ENCODE measurements around the gene STRADA.

STRADA gene

GRCh38 chr17:63672856-63673255 is 68.7 kb downstream of the STRADA start:
- H3K27me3 ChIP-seq (ENCODE audit: insufficient read depth, poor library complexity, severe bottlenecking), result no peaks in the 10 kb centered on the region
- TF ChIP-seq SPI1 (IDR thresholded peaks at IDR 0.05; ENCODE audit: borderline replicate concordance, low read depth), result no peak
- no peak for TF ChIP-seq REST (IDR thresholded peaks at IDR 0.05; ENCODE audit: insufficient replicate concordance, low read depth)
- no peak for TF ChIP-seq GABPA (IDR thresholded peaks at IDR 0.05; ENCODE audit: low read depth)
- TF ChIP-seq POLR2AphosphoS5 (IDR thresholded peaks at IDR 0.05; ENCODE audit: low read depth), result no peak
- TF ChIP-seq, protein P1, sequence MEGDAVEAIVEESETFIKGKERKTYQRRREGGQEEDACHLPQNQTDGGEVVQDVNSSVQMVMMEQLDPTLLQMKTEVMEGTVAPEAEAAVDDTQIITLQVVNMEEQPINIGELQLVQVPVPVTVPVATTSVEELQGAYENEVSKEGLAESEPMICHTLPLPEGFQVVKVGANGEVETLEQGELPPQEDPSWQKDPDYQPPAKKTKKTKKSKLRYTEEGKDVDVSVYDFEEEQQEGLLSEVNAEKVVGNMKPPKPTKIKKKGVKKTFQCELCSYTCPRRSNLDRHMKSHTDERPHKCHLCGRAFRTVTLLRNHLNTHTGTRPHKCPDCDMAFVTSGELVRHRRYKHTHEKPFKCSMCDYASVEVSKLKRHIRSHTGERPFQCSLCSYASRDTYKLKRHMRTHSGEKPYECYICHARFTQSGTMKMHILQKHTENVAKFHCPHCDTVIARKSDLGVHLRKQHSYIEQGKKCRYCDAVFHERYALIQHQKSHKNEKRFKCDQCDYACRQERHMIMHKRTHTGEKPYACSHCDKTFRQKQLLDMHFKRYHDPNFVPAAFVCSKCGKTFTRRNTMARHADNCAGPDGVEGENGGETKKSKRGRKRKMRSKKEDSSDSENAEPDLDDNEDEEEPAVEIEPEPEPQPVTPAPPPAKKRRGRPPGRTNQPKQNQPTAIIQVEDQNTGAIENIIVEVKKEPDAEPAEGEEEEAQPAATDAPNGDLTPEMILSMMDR (IDR thresholded peaks at IDR 0.05; ENCODE audit: insufficient read depth, low read length), result no peak
- H3K4me3 ChIP-seq (replicated peaks; ENCODE audit: insufficient read depth, low read length), result no peak overlapping the region
- no peak overlapping the region for H3K27ac ChIP-seq (replicated peaks)
- no peak for DNase-seq (ENCODE audit: low read depth in 1 of 2, low spot score in 1 of 2)

- peak; percentile 99 for TF ChIP-seq SPI1 (IDR thresholded peaks at IDR 0.05; ENCODE audit: borderline replicate concordance, low read depth)
- peak; percentile 73 for TF ChIP-seq POLR2AphosphoS5 (IDR thresholded peaks at IDR 0.05; ENCODE audit: low read depth)
- TF ChIP-seq, protein P1 (IDR thresholded peaks at IDR 0.05; ENCODE audit: insufficient read depth, low read length), result no peak
- no peak; the same call in 1 of the 2 replicates for TF ChIP-seq GABPA (IDR thresholded peaks at IDR 0.05; ENCODE audit: low read depth)
- no peak overlapping the region for H3K4me3 ChIP-seq (replicated peaks; ENCODE audit: insufficient read depth, low read length)
- H3K27ac ChIP-seq (replicated peaks), result peak overlapping the region; percentile 82
- no peaks in the 10 kb centered on the region for H3K27me3 ChIP-seq (ENCODE audit: insufficient read depth, poor library complexity, severe bottlenecking)
- DNase-seq (ENCODE audit: low read depth in 1 of 2, low spot score in 1 of 2), result peak; percentile 81 to 95
Measured at GRCh38 chr17:63665527-63666214, 75.9 kb downstream of the STRADA start.

GRCh38 chr17:63659850-63660249 is 81.7 kb downstream of the STRADA start:
- Histone ChIP-seq H3K27me3 (ENCODE audit: insufficient read depth, poor library complexity, severe bottlenecking) (no peaks in the 10 kb centered on the region), H3K27ac (replicated peaks) (no peak overlapping the region), H3K4me3 (replicated peaks; ENCODE audit: insufficient read depth, low read length) (no peak overlapping the region)
- no peak for DNase-seq (ENCODE audit: low read depth in 1 of 2, low spot score in 1 of 2)
- TF ChIP-seq GABPA (IDR thresholded peaks at IDR 0.05; ENCODE audit: low read depth) (no peak), REST (IDR thresholded peaks at IDR 0.05; ENCODE audit: insufficient replicate concordance, low read depth) (no peak), SPI1 (IDR thresholded peaks at IDR 0.05; ENCODE audit: borderline replicate concordance, low read depth) (no peak), POLR2AphosphoS5 (IDR thresholded peaks at IDR 0.05; ENCODE audit: low read depth) (no peak)
- TF ChIP-seq, protein P1 (IDR thresholded peaks at IDR 0.05; ENCODE audit: insufficient read depth, low read length), result no peak
